NCI-H510A (cell line): ENCODE measurements around the gene FAM131A.

Experiments used
- DNase-seq: peaks from one replicate; lab custom pipeline; 2025; lab: John Stamatoyannopoulos, UW

Gene FAM131A

DNA sequence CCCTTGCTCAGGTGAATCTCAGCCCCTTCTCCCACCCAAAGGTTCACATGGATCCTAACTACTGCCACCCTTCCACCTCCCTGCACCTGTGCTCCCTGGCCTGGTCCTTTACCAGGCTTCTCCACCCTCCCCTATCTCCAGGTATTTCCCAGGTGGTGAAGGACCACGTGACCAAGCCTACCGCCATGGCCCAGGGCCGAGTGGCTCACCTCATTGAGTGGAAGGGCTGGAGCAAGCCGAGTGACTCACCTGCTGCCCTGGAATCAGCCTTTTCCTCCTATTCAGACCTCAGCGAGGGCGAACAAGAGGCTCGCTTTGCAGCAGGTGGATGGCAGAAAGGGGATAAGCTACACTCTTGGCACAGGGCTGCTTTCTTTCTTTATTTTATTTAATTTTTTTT lies 4.5 kb downstream of the FAM131A start:
- DNase-seq = peak; percentile 82

DNA sequence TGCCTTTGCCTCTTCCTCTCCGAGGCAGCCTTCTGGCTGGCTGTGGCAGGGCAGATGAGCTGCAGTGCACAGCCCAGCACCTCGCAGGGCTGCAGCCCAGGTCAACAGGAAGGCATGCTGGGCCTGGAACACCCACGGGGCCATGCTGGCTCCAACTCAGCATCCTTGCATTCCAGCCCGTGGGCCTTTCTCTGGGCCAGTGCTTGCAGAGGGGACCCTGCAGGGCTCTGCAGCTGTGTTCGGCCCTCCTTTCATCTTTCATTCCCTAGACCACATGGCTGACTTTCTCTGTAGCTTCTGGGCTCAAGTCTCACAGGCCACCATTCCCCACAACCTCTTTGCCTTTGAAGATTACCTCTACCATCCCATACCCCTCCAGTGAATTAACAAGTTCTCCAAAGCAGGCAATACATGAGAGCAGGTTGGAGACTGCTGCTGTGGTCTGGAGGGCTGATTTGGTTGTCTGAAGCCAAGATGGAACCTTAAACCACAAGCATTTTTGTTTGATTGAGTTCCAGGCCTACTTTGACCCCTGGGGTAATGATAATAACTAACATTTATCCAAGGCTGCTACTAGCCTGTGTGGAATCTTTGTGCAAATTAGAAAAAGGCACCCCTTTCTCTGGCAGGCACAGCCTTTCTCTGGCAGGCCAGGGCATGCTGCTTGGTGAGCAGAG lies 5.9 kb downstream of the FAM131A start:
- DNase-seq = no peak

GRCh38 chr3:184344579-184345316 lies 7.3 kb downstream of the FAM131A start:
- DNase-seq = no peak

DNA sequence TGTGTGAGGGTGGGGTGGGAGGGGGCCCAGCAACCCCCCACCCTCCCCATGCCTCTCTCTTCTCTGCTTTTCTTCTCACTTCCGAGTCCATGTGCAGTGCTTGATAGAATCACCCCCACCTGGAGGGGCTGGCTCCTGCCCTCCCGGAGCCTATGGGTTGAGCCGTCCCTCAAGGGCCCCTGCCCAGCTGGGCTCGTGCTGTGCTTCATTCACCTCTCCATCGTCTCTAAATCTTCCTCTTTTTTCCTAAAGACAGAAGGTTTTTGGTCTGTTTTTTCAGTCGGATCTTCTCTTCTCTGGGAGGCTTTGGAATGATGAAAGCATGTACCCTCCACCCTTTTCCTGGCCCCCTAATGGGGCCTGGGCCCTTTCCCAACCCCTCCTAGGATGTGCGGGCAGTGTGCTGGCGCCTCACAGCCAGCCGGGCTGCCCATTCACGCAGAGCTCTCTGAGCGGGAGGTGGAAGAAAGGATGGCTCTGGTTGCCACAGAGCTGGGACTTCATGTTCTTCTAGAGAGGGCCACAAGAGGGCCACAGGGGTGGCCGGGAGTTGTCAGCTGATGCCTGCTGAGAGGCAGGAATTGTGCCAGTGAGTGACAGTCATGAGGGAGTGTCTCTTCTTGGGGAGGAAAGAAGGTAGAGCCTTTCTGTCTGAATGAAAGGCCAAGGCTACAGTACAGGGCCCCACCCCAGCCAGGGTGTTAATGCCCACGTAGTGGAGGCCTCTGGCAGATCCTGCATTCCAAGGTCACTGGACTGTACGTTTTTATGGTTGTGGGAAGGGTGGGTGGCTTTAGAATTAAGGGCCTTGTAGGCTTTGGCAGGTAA lies 8.1 kb downstream of the FAM131A start:
- DNase-seq = peak; percentile 64

- DNase-seq = no peak
Observed at GRCh38 chr3:184346480-184347190, 9.2 kb downstream of the FAM131A start.

DNA sequence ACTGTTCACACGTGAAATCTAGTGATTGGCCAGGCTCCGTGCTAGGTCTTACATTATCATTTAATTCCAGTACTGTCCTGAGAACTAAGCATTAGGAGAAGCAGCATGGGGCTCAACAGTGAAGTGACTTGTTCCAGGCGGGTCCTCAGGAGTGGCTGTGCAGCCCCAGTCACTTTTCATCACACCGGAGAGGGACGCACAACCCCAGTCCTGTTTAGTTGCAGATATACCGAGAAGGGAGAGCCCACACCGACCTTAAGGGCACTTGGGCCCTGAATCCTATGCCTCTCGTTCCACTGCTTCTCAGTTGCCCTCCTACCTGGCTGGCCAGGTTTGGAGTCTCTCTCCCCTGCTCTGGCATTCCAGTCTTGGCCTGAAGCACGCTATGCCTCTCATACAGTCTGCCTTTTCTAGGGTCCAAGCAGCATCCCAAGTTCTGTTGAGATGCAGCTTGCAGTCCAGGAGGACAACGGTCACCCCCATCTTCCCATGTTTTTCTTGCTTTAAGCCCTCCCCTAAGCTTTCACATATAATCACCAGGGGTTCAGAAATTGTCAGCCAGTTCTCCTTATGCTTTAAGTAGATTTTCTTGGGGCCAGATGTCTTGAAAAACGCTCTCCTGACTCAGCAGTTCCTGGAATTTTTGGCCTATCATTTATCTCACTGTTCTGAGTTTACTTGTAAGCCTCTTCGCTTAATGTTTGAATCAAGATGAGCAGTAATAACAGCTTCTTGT lies 10.1 kb downstream of the FAM131A start:
- no peak for DNase-seq

- no peak for DNase-seq
Observed at GRCh38 chr3:184348057-184348382, 10.6 kb downstream of the FAM131A start.

GRCh38 chr3:184349563-184350470 lies 12.4 kb downstream of the FAM131A start:
- no peak for DNase-seq

DNA sequence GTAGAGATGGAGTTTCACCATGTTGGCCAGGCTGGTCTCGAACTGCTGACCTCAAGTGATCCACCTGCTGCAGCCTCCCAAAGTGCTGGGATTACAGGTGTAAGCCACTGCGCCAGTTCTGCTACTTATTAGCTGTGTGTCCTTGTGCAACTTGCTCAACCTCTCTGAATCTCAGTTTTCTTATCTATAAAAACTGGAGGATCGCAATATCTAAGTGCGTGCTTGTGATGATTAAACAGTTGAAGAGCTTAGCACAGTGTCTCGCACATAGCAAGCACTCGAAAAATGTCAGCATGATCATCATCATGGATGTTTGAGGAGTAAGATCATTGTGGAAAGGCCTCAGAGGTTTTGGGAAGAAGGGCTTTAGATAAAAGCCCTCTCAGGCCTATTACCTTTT lies 13.2 kb downstream of the FAM131A start:
- DNase-seq = no peak

DNA sequence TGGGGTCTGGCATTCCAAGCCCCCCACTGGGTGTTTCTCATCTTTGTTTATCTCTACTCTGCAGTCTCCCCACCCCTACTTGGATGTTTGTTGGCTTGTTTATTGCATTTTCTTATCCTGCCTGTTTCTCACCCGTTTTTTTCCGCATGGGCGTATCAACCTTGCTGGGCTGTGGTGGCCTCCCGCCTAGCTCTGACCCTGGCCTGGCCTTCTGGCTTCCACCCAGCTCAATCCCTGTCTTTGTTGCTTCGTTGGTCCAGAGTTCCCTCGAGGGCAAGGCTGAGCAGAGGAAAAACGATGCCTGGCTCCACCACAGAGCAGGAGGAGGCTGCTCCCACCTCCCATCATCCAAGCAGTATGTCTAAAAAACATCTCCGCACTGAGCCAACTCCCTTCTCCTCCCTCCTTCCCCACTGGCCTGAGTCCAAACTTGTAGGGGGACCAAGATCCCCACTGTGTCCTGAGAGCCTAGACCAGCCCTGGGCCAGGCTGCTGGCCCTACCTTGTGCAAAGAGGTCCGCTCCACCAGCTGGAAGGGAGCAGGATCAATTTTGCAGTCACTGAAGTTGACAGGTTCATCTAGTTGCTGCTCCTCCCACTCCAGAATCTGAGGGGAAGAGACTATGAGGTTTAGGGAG lies 14.2 kb downstream of the FAM131A start:
- DNase-seq = no peak

GRCh38 chr3:184352149-184352785 lies 14.9 kb downstream of the FAM131A start:
- DNase-seq = no peak

GRCh38 chr3:184352897-184353545 lies 15.6 kb downstream of the FAM131A start:
- DNase-seq = no peak

DNA sequence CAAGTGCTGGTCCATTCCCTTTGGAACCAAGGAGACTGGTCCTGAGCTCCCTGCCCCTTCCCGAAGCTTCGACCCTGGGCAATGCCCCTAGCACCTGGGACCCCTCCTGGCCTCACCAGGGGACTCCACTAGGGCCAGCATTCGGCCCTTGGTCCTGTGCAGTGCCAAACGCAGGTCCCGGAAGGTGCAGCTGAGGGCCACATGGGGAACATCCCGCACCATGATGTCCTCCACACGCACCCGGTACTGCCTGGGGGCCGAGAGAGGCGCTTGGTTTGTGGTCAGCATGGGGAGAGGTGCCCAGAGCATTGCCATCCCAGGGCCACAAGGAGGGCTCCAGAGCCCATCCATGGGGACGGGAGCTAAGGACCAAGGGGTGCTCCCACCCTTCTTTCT lies 16.1 kb downstream of the FAM131A start:
- DNase-seq = no peak

GRCh38 chr3:184354121-184354728 lies 16.8 kb downstream of the FAM131A start:
- no peak for DNase-seq

DNA sequence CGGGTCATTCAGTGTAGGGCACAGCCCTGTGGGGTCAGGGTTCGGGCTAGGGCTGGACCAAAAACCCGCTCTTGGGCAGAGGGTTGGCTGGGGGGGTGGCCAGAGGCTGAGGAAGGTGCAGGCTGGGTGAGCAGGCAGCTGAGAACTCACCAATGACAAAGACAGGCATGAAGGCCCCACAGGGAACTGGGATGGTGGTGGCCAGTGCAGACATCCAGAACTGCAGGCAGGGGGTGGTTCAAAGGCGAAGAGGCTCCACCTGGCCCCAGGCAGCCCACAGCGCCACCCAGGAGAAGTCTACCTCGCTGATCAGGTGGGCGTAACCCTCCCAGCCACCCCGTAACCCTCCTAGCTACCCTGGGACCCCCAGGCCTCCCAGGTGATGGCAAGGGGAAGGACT lies 17.4 kb downstream of the FAM131A start:
- no peak for DNase-seq

GRCh38 chr3:184355261-184356040 lies 18.1 kb downstream of the FAM131A start:
- no peak for DNase-seq

- no peak for DNase-seq
Observed at GRCh38 chr3:184357248-184358123, 20.1 kb downstream of the FAM131A start.
